Measurements from ENCODE around the gene NAT16.

NAT16 gene

DNA sequence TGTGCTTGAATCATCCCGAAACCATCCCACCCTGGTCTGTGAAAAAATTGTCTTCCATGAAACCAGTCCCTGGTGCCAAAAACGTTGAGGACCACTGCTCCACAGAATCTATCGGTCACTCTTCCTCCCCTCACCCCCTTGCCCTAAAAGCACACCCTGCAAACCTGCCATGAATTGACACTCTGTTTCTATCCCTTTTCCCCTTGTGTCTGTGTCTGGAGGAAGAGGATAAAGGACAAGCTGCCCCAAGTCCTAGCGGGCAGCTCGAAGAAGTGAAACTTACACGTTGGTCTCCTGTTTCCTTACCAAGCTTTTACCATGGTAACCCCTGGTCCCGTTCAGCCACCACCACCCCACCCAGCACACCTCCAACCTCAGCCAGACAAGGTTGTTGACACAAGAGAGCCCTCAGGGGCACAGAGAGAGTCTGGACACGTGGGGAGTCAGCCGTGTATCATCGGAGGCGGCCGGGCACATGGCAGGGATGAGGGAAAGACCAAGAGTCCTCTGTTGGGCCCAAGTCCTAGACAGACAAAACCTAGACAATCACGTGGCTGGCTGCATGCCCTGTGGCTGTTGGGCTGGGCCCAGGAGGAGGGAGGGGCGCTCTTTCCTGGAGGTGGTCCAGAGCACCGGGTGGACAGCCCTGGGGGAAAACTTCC, 54.0 kb downstream of the NAT16 start:
- Histone ChIP-seq H3K4me2 (ENCODE audit: low read length) (peak overlapping the region; percentile 54), H3K9me3 (ENCODE audit: control insufficient read depth, low read length) (no peaks in the 10 kb centered on the region), H2AFZ (peak overlapping the region; percentile 68), H3K79me2 (no peaks in the 10 kb centered on the region), H3K27ac (peak overlapping the region; percentile 11), H3K4me1 (peaks cover 8% of the 10 kb centered on the region), H3K4me3 (ENCODE audit: low read depth, low read length) (no peak overlapping the region), H3K9ac (no peak overlapping the region), H3K36me3 (ENCODE audit: control insufficient read depth, insufficient read depth, low read length) (no peaks in the 10 kb centered on the region), H3K27me3 (ENCODE audit: control insufficient read depth, insufficient read depth, low read length) (no peaks in the 10 kb centered on the region)
- TF ChIP-seq, protein P1, sequence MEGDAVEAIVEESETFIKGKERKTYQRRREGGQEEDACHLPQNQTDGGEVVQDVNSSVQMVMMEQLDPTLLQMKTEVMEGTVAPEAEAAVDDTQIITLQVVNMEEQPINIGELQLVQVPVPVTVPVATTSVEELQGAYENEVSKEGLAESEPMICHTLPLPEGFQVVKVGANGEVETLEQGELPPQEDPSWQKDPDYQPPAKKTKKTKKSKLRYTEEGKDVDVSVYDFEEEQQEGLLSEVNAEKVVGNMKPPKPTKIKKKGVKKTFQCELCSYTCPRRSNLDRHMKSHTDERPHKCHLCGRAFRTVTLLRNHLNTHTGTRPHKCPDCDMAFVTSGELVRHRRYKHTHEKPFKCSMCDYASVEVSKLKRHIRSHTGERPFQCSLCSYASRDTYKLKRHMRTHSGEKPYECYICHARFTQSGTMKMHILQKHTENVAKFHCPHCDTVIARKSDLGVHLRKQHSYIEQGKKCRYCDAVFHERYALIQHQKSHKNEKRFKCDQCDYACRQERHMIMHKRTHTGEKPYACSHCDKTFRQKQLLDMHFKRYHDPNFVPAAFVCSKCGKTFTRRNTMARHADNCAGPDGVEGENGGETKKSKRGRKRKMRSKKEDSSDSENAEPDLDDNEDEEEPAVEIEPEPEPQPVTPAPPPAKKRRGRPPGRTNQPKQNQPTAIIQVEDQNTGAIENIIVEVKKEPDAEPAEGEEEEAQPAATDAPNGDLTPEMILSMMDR (IDR thresholded peaks at IDR 0.05): no peak

DNA sequence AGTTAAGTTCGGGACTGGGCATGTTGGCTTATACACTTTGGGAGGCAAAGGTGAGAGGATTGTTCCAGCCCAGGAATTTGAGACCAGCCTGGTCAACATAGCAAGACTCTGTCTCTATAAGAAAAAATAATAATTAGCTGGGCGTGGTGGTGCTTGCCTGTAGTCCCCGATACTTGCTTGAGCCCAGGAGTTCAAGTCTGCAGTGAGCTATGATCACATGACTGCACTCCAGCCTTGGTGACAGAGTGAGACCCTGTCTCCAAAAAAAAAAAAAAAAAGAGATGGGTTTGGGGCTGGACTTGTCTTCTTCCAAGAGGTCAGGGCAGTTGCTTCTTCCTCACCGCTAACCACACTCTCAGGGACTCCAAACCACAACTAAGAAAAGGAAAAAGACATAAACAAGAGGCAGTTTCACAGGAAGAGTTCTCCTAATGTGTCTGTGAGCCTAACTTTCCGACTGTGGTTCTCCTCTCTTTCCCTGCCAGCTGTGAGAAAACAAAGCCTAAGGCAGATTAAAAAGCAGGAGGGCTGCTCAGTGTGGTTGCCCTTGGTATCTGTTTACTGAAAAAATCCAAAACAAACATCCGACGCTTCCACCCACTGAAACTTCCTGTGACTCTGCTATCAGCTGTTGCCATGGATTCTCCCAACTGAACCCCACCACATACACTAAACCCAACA, 55.6 kb downstream of the NAT16 start:
- H3K4me1 ChIP-seq: peaks cover 8% of the 10 kb centered on the region
- TF ChIP-seq, protein P1 (IDR thresholded peaks at IDR 0.05): no peak
- no peak overlapping the region for H3K9ac ChIP-seq
- H3K27me3 ChIP-seq (ENCODE audit: control insufficient read depth, insufficient read depth, low read length): no peaks in the 10 kb centered on the region
- no peaks in the 10 kb centered on the region for H3K79me2 ChIP-seq
- H3K9me3 ChIP-seq (ENCODE audit: control insufficient read depth, low read length): no peaks in the 10 kb centered on the region
- H3K4me2 ChIP-seq (ENCODE audit: low read length): no peak overlapping the region
- no peak overlapping the region for H3K27ac ChIP-seq
- H3K36me3 ChIP-seq (ENCODE audit: control insufficient read depth, insufficient read depth, low read length): no peaks in the 10 kb centered on the region
- H3K4me3 ChIP-seq (ENCODE audit: low read depth, low read length): no peak overlapping the region
- no peak overlapping the region for H2AFZ ChIP-seq

DNA sequence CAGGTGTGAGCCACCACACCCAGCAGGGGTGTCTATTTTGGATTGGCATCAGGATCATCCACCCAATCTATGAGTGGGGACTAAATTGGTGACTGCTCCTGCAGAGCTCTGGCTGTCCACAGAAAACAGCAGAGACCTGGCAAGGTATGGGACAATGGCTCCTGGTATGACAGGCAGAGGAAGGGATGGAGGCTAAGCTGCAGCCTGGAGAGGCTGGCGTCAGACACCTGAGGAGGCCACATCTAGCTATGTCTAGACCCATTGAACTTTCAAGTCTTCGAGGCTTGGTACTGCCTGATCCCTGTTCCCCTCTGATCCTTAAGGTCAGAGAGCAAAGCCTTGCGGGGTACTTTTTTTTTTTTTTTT, 56.4 kb downstream of the NAT16 start:
- no peak overlapping the region for H3K9ac ChIP-seq
- H3K4me1 ChIP-seq: peaks cover 8% of the 10 kb centered on the region
- no peak overlapping the region for H3K4me2 ChIP-seq (ENCODE audit: low read length)
- no peaks in the 10 kb centered on the region for H3K79me2 ChIP-seq
- no peak overlapping the region for H3K4me3 ChIP-seq (ENCODE audit: low read depth, low read length)
- TF ChIP-seq, protein P1 (IDR thresholded peaks at IDR 0.05): no peak
- H3K36me3 ChIP-seq (ENCODE audit: control insufficient read depth, insufficient read depth, low read length): no peaks in the 10 kb centered on the region
- H2AFZ ChIP-seq: no peak overlapping the region
- no peaks in the 10 kb centered on the region for H3K27me3 ChIP-seq (ENCODE audit: control insufficient read depth, insufficient read depth, low read length)
- no peaks in the 10 kb centered on the region for H3K9me3 ChIP-seq (ENCODE audit: control insufficient read depth, low read length)
- no peak overlapping the region for H3K27ac ChIP-seq

DNA sequence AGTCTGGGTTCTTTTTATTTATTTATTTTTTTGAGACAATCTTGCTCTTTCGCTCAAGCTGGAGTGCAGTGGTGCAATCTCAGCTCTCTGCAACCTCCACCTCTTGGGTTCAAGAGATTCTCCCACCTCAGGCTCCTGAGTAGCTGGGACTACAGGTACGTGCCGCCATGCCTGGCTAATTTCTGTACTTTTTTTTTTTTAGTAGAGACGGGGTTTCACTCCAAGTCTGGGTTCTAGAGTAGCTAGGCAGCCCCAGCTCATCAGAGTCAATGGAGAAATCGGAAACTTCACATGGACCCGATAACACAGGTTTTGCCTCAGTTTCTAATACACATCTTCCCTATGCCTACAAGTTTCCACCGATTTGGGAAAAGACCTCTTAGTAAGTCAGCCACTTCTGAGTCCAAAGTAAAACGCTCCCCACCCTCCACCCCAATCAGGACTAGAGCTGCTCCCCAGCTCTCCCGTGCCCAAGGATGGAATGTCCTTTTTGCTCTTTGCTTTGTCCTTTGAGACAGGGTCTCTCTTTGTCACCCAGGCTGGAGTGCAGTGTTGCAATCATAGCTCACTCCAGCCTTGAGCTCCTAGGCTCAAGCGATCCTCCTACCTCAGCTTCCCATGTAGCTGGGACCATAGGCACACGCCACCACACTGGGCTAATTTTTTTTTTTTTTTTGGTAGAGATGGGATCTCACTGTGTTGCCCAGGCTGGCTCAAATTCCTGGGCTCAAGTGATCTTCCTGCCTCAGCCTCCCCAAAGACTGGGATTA, 57.0 kb downstream of the NAT16 start:
- Histone ChIP-seq H3K27me3 (ENCODE audit: control insufficient read depth, insufficient read depth, low read length) (no peaks in the 10 kb centered on the region), H3K4me2 (ENCODE audit: low read length) (no peak overlapping the region), H3K79me2 (no peaks in the 10 kb centered on the region), H3K9me3 (ENCODE audit: control insufficient read depth, low read length) (no peaks in the 10 kb centered on the region), H3K4me3 (ENCODE audit: low read depth, low read length) (no peak overlapping the region), H2AFZ (no peak overlapping the region), H3K36me3 (ENCODE audit: control insufficient read depth, insufficient read depth, low read length) (no peaks in the 10 kb centered on the region), H3K27ac (no peak overlapping the region), H3K9ac (no peak overlapping the region), H3K4me1 (peaks cover 8% of the 10 kb centered on the region)
- TF ChIP-seq, protein P1 (IDR thresholded peaks at IDR 0.05): no peak

Measured in parathyroid adenoma (tissue), 2 donors.